ENCODE measurements around the gene SORCS1.

DNA sequence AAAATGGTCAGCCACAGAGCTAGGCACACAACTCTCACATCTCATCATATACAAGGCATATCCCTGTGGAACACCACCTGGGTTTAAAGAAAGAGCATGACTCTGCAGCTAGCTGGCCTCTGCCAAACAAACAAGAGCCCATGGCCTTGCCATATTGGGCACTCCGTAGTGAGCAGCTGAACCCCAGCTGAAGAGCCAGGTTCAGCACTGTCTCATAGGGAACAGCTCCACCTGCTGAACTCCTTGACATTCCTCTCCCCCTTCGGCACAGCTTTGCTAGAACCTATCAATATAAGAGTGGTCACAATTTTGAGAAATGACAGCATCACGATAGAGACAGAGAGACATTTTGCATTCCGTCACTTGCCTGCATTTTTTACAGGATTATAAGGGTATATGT, 20.0 kb downstream of the SORCS1 start:
- TF ChIP-seq, protein P1, sequence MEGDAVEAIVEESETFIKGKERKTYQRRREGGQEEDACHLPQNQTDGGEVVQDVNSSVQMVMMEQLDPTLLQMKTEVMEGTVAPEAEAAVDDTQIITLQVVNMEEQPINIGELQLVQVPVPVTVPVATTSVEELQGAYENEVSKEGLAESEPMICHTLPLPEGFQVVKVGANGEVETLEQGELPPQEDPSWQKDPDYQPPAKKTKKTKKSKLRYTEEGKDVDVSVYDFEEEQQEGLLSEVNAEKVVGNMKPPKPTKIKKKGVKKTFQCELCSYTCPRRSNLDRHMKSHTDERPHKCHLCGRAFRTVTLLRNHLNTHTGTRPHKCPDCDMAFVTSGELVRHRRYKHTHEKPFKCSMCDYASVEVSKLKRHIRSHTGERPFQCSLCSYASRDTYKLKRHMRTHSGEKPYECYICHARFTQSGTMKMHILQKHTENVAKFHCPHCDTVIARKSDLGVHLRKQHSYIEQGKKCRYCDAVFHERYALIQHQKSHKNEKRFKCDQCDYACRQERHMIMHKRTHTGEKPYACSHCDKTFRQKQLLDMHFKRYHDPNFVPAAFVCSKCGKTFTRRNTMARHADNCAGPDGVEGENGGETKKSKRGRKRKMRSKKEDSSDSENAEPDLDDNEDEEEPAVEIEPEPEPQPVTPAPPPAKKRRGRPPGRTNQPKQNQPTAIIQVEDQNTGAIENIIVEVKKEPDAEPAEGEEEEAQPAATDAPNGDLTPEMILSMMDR (IDR thresholded peaks at IDR 0.05), result no peak
- no peak for TF ChIP-seq POLR2A (IDR thresholded peaks at IDR 0.05)

Measured in ovary (tissue), 3 donors.